H54 (cell line): ENCODE measurements around the gene MACROD2.
"Not testable (repeated sequence)": the region's sequence is repeated elsewhere in the genome, so short reads cannot be mapped to it uniquely, and the experiment has no call there.

Source experiments
- DNase-seq: peaks from one replicate; pipeline ENCODE4 v3.0.0; 2011; ENCODE audit warnings: low spot score, mixed read lengths; ENCODE audit not compliant: insufficient read length
- FAIRE-seq: peaks from 3 replicates; lab custom pipeline; 2011; peaks lifted over from hg19 to GRCh38; lab: Jason Lieb, UNC
- POLR2A ChIP-seq: IDR thresholded peaks from 2 replicates; pipeline ENCODE4 v1.6.1; 2011; ENCODE audit warnings: low read depth, mild to moderate bottlenecking, low read length

Gene MACROD2

DNA sequence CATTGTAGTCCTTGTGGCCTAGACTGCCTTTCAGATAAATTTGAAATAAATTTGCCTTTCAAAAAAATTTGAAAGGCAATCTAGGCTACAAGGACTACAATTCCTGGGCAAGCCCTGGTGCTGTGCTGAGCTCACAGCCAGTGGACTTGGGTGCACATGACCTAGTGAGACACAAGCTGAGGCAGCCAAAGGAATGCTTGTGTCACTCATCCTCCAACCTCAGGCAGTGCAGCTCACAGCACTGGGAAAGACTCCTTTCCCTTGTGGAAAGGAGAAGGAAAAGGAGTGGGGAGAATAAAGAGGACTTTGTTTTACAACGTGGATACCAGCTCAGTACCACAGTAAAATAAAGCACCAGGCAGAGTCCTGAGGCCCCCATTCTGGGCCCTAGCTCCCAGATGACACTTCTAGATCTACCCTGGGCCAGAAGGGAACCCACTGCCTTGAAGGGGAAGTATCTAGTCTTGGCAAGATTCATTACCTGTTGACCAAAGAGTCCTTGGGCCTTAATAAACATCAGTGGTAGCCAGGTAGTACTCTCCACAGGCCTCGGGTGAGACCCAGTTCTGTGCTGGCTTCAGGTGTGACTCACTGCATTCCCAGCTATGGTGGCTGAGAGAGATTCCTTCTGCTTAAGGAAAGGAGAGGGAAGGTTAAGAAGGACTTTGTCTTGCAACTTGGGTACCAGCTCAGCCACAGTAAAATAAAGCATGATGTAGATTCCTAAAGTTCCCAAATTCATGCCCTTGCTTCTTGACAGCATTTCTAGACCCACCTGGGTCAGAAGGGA, 1001.8 kb downstream of the MACROD2 start:
- FAIRE-seq (no peak), DNase-seq (no peak)
- TF ChIP-seq POLR2A = no peak

DNA sequence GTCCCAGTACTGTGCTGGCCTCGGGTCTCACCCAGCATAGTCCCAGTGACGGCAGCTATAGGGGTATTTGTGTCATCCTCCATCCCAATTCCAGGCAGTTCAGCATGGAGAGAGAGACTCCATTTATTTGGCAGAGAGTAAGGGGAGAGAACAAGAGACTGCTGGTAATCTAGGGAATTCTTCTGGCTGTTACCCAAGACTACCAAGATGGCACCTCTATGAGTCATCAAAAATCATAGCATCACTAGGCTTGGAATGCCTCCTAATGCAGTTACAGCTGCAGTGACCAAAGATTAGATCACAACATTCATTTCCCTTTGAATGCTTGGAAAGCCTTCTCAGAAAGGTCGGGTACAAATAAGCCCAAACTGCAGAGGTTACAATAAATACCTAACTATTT, 1002.5 kb downstream of the MACROD2 start:
- DNase-seq (no peak), FAIRE-seq (no peak)
- no peak for TF ChIP-seq POLR2A

GRCh38 chr20:15005300-15005986, 1010.1 kb downstream of the MACROD2 start:
- no peak for TF ChIP-seq POLR2A
- FAIRE-seq = no peak

GRCh38 chr20:15011631-15012030, 1016.3 kb downstream of the MACROD2 start:
- FAIRE-seq (no peak), DNase-seq (no peak)
- TF ChIP-seq POLR2A = no peak

More at GRCh38 chr20:15005300-15005986, 1010.1 kb downstream of the MACROD2 start:
- no peak for DNase-seq

- no peak for TF ChIP-seq POLR2A
- DNase-seq (no peak), FAIRE-seq (no peak)
These were observed 1017.2 kb downstream of the MACROD2 start for GRCh38 chr20:15012566-15012965.

DNA sequence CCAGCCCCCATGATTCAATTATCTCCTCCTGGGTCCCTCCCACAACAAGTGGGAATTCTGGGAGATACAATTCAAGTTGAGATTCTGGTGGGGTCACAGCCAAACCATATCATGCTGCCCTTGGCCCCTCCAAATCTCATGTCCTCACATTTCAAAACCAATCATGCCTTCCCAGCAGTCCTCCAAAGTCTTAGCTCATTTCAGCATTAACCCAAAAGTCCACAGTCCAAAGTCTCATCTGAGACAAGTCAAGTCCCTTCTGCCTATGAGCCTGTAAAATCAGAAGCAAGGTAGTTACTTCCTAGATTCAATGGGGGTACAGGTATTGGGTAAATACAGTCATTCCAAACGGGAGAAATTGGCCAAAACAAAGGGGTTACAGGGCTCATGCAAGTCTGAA, 1021.6 kb downstream of the MACROD2 start:
- not testable (repeated sequence) for DNase-seq, FAIRE-seq

DNA sequence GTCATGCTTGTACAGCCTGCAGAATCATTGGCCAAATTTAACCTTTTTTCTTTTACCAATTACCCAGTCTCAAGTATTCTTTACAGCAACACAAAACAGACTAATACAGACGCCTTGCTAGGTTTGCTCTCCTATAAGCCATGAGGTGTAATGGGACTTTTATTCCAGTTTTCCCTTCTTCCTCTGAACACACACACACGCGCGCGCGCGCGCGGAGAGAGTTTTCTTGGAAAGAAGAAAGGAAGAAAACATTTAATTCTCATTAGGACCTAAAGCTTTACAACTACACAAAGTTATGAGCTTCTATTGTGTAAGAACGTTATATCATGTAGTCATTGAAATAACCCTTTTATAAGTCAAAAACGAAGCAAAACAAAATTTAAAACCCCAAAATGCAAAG, 1023.6 kb downstream of the MACROD2 start:
- no peak for DNase-seq
- no peak for TF ChIP-seq POLR2A
- no peak for FAIRE-seq

GRCh38 chr20:15020845-15021244, 1025.5 kb downstream of the MACROD2 start:
- TF ChIP-seq POLR2A = no peak
- DNase-seq (no peak), FAIRE-seq (no peak)

- no peak for DNase-seq
- TF ChIP-seq POLR2A = no peak
- no peak for FAIRE-seq
These were observed 1027.6 kb downstream of the MACROD2 start for GRCh38 chr20:15022921-15023320.

DNA sequence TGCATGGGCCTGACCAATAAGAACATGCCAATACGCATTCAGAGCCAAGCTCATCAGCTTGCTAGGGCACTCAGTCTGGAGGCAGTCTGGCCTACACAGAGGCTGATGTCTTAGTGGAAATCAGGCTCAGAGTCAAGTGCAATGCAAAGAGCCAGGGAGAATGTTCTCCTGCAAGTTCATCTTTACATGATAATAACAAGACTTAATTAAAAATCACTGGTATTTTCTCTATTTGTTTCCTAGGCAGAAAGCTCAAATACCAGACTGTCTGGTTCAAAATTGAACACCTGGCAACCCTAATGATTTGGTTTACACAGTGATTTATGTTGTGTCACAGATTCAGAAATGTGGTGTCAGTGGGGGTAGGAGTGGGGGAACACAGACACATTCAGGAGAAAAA, 1031.4 kb downstream of the MACROD2 start:
- TF ChIP-seq POLR2A = no peak
- FAIRE-seq (no peak), DNase-seq (no peak)

- no peak for TF ChIP-seq POLR2A
- FAIRE-seq = no peak
- no peak for DNase-seq
These were observed 1035.5 kb downstream of the MACROD2 start for GRCh38 chr20:15030826-15031225.

GRCh38 chr20:15031546-15032351, 1036.4 kb downstream of the MACROD2 start:
- no peak for FAIRE-seq
- DNase-seq = no peak
- TF ChIP-seq POLR2A = no peak

GRCh38 chr20:15032352-15032622, 1037.0 kb downstream of the MACROD2 start:
- TF ChIP-seq POLR2A = no peak
- FAIRE-seq (no peak), DNase-seq (no peak)

GRCh38 chr20:15033269-15033668, 1038.0 kb downstream of the MACROD2 start:
- DNase-seq (no peak), FAIRE-seq (no peak)
- TF ChIP-seq POLR2A = no peak
